ENCODE measurements around the gene SRPK2. TPM values are rescaled to one million over a fixed set of nuclear protein-coding genes. Genes with fewer than 3 reads are reported as not detected.

SRPK2 gene
- total and polyA plus RNA-seq, 4 donors: 7.8 to 19.7 (median 16.7) TPM

- TF ChIP-seq NR2F2 (IDR thresholded peaks at IDR 0.05) (no peak), MAX (IDR thresholded peaks at IDR 0.05) (no peak), JUND (IDR thresholded peaks at IDR 0.05) (no peak), SP1 (IDR thresholded peaks at IDR 0.05) (no peak)
- TF ChIP-seq, protein P1, sequence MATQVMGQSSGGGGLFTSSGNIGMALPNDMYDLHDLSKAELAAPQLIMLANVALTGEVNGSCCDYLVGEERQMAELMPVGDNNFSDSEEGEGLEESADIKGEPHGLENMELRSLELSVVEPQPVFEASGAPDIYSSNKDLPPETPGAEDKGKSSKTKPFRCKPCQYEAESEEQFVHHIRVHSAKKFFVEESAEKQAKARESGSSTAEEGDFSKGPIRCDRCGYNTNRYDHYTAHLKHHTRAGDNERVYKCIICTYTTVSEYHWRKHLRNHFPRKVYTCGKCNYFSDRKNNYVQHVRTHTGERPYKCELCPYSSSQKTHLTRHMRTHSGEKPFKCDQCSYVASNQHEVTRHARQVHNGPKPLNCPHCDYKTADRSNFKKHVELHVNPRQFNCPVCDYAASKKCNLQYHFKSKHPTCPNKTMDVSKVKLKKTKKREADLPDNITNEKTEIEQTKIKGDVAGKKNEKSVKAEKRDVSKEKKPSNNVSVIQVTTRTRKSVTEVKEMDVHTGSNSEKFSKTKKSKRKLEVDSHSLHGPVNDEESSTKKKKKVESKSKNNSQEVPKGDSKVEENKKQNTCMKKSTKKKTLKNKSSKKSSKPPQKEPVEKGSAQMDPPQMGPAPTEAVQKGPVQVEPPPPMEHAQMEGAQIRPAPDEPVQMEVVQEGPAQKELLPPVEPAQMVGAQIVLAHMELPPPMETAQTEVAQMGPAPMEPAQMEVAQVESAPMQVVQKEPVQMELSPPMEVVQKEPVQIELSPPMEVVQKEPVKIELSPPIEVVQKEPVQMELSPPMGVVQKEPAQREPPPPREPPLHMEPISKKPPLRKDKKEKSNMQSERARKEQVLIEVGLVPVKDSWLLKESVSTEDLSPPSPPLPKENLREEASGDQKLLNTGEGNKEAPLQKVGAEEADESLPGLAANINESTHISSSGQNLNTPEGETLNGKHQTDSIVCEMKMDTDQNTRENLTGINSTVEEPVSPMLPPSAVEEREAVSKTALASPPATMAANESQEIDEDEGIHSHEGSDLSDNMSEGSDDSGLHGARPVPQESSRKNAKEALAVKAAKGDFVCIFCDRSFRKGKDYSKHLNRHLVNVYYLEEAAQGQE (IDR thresholded peaks at IDR 0.05): no peak
- WGBS: 95% methylated on average over 7 of the region's 7 CpGs
These were observed 255.4 kb downstream of the SRPK2 start for GRCh38 chr7:105133358-105133757.

DNA sequence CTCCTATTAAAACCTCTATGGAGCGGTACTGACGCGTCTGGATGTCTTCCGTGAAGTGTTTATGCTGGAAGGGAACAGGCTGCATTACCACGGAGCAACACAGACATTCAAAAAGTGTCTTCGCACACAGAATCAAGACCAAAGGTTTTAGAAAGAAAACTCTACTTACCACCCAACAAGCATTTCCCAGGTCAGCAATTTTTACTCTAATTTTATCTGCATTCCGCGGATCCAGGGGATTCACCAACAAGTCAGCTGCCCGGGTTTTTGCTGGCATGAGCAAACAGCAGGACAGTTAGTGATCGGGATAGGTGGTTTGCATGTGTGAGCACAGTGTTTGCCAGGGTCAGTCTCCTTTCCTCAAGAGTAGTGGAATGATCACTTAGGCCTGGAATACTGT lies 255.9 kb downstream of the SRPK2 start:
- Histone ChIP-seq H3K9ac (ENCODE audit: low read depth in 1 of 2, low read length in 2 of 2) (no peak overlapping the region), H3K27ac (ENCODE audit: low read depth in 1 of 2, low read length in 2 of 2) (no peak overlapping the region), H3K36me3 (ENCODE audit: control insufficient read depth in 4 of 4, insufficient read depth in 3 of 4, low read depth in 1 of 4, low read length in 3 of 4) (peaks cover 0 to 10% (median 0%) of the 10 kb centered on the region in 4 donors), H3K4me3 (ENCODE audit: low read depth in 1 of 3, low read length in 3 of 3) (no peak overlapping the region), H3K4me1 (ENCODE audit: control insufficient read depth in 4 of 4, insufficient read depth in 4 of 4, low read length in 3 of 4) (peaks cover 4 to 14% (median 9%) of the 10 kb centered on the region in 4 donors), H3K9me3 (ENCODE audit: control insufficient read depth in 4 of 4, low read length in 3 of 4) (no peaks in the 10 kb centered on the region), H3K27me3 (ENCODE audit: control insufficient read depth in 4 of 4, insufficient read depth in 4 of 4, low read length in 3 of 4) (no peaks in the 10 kb centered on the region)
- TF ChIP-seq, protein P1 (IDR thresholded peaks at IDR 0.05): no peak
- TF ChIP-seq TAF1 (conservative IDR thresholded peaks at IDR 0.05) (no peak), FOXA1 (IDR thresholded peaks at IDR 0.05) (no peak), MAX (IDR thresholded peaks at IDR 0.05) (no peak), YY1 (IDR thresholded peaks at IDR 0.05) (no peak), FOXA2 (IDR thresholded peaks at IDR 0.05) (no peak), NR2F2 (IDR thresholded peaks at IDR 0.05) (no peak), EGR1 (IDR thresholded peaks at IDR 0.05; ENCODE audit: low read depth in 2 of 2) (no peak), SP1 (IDR thresholded peaks at IDR 0.05) (no peak), RXRA (IDR thresholded peaks at IDR 0.05) (no peak), HNF4G (IDR thresholded peaks at IDR 0.05) (no peak), RAD21 (IDR thresholded peaks at IDR 0.05) (no peak)
- TF ChIP-seq, protein P2, sequence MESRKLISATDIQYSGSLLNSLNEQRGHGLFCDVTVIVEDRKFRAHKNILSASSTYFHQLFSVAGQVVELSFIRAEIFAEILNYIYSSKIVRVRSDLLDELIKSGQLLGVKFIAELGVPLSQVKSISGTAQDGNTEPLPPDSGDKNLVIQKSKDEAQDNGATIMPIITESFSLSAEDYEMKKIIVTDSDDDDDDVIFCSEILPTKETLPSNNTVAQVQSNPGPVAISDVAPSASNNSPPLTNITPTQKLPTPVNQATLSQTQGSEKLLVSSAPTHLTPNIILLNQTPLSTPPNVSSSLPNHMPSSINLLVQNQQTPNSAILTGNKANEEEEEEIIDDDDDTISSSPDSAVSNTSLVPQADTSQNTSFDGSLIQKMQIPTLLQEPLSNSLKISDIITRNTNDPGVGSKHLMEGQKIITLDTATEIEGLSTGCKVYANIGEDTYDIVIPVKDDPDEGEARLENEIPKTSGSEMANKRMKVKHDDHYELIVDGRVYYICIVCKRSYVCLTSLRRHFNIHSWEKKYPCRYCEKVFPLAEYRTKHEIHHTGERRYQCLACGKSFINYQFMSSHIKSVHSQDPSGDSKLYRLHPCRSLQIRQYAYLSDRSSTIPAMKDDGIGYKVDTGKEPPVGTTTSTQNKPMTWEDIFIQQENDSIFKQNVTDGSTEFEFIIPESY (IDR thresholded peaks at IDR 0.05): no peak
- TF ChIP-seq, protein P3, sequence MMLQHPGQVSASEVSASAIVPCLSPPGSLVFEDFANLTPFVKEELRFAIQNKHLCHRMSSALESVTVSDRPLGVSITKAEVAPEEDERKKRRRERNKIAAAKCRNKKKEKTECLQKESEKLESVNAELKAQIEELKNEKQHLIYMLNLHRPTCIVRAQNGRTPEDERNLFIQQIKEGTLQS (IDR thresholded peaks at IDR 0.05): no peak
- 90% methylated on average over 10 of the region's 10 CpGs for WGBS
- no peak for DNase-seq (ENCODE audit: low spot score)

More at GRCh38 chr7:105133358-105133757, 255.4 kb downstream of the SRPK2 start:
- H3K9ac ChIP-seq (ENCODE audit: low read depth in 1 of 2, low read length in 2 of 2): no peak overlapping the region
- no peak overlapping the region for H3K4me3 ChIP-seq (ENCODE audit: low read depth in 1 of 3, low read length in 3 of 3)
- no peaks in the 10 kb centered on the region for H3K9me3 ChIP-seq (ENCODE audit: control insufficient read depth in 4 of 4, low read length in 3 of 4)
- H3K27ac ChIP-seq (ENCODE audit: low read depth in 1 of 2, low read length in 2 of 2): no peak overlapping the region
- no peak for DNase-seq (ENCODE audit: low spot score)
- no peaks in the 10 kb centered on the region for H3K27me3 ChIP-seq (ENCODE audit: control insufficient read depth in 4 of 4, insufficient read depth in 4 of 4, low read length in 3 of 4)
- peaks cover 4 to 14% (median 9%) of the 10 kb centered on the region in 4 donors for H3K4me1 ChIP-seq (ENCODE audit: control insufficient read depth in 4 of 4, insufficient read depth in 4 of 4, low read length in 3 of 4)
- peaks cover 0 to 12% (median 0%) of the 10 kb centered on the region in 4 donors for H3K36me3 ChIP-seq (ENCODE audit: control insufficient read depth in 4 of 4, insufficient read depth in 3 of 4, low read depth in 1 of 4, low read length in 3 of 4)
